Uterus (tissue), 2 donors: ENCODE data around the gene WWOX.

Experiments
- CTCF ChIP-seq, 4 experiments: fragments of 200-600 bp in 2 of 4; fragments of 450-650 bp in 2 of 4; sonication (generic) in 2 of 4; IDR thresholded peaks; one replicate each; pipeline ENCODE4 v1.5.1; 2016 to 2019; ENCODE audit warnings: antibody characterized with exemption in 4 of 4, mild to moderate bottlenecking in 2 of 4, moderate library complexity in 1 of 4
- POLR2A ChIP-seq, 2 donors: fragments of 450-650 bp; IDR thresholded peaks; one replicate each; pipeline ENCODE4 v1.6.1; 2016; ENCODE audit warnings: antibody characterized with exemption in 2 of 2, mild to moderate bottlenecking in 1 of 2, moderate library complexity in 1 of 2

GRCh38 chr16:78988361-78988969 is 889.0 kb downstream of the WWOX start:
- TF ChIP-seq POLR2A (IDR thresholded peaks at IDR 0.05), result no peak
- no peak for TF ChIP-seq CTCF (IDR thresholded peaks at IDR 0.05)
